H1 (cell line): ENCODE results near the gene SGK1. TPM values are rescaled to one million over a fixed set of nuclear protein-coding genes. Genes with fewer than 3 reads are reported as not detected.

Source experiments
- CTCF ChIA-PET: fragments of 300-600 bp; sonication (Branson Sonifier 250); formaldehyde crosslinking; loops from one replicate; lab custom pipeline; 2021; ENCODE audit not compliant: partially characterized antibody; lab: Charles Lee
- POLR2A ChIA-PET: fragments of 300-600 bp; sonication (Branson Sonifier 250); formaldehyde crosslinking; loops from one replicate; lab custom pipeline; 2021; ENCODE audit warnings: inconsistent platforms; ENCODE audit not compliant: partially characterized antibody; lab: Charles Lee
- DNase-seq, 2 experiments: peaks; one replicate each; pipeline versions ENCODE4 v3.0.0 to v3.0.0-alpha.2; 2010 to 2022; ENCODE audit warnings: low spot score in 2 of 2, low read depth in 1 of 2, mixed read lengths in 1 of 2
- FAIRE-seq: peaks from 2 replicates; lab custom pipeline; 2011; peaks lifted over from hg19 to GRCh38; lab: Jason Lieb, UNC
- H2AFZ ChIP-seq: 2 replicates; pipeline ENCODE4 v1.8.1; 2012; ENCODE audit warnings: low read length, inconsistent platforms
- H2AK5ac ChIP-seq: 2 replicates; pipeline ENCODE4 v1.6.1; 2013; ENCODE audit warnings: low read depth, low read length
- H2BK120ac ChIP-seq: replicated peaks from 2 replicates; pipeline ENCODE3; 2013; ENCODE audit warnings: low read depth, low read length, inconsistent platforms
- H2BK12ac ChIP-seq: 2 replicates; pipeline ENCODE4 v1.6.1; 2013; ENCODE audit warnings: low read depth, low read length
- H2BK15ac ChIP-seq: 2 replicates; pipeline ENCODE4 v1.6.1; 2013; ENCODE audit warnings: low read length
- H2BK20ac ChIP-seq: 2 replicates; pipeline ENCODE4 v1.6.1; 2013; ENCODE audit warnings: low read length
- H2BK5ac ChIP-seq: 2 replicates; pipeline ENCODE4 v1.6.1; 2013; ENCODE audit warnings: low read depth, low read length
- H3K14ac ChIP-seq: 2 replicates; pipeline ENCODE4 v1.6.1; 2013; ENCODE audit warnings: inconsistent platforms; ENCODE audit not compliant: insufficient read length
- H3K18ac ChIP-seq: 2 replicates; pipeline ENCODE4 v1.6.1; 2013; ENCODE audit warnings: low read length; ENCODE audit errors: extremely low read depth
- H3K23ac ChIP-seq: 2 replicates; pipeline ENCODE4 v1.6.1; 2013; ENCODE audit warnings: inconsistent platforms; ENCODE audit not compliant: insufficient read length
- H3K23me2 ChIP-seq: 2 replicates; pipeline ENCODE4 v1.6.1; 2013; ENCODE audit warnings: low read depth, low read length
- H3K27ac ChIP-seq: 2 replicates; pipeline ENCODE4 v1.6.1; 2011; ENCODE audit warnings: low read depth, low read length, inconsistent platforms
- H3K27me3 ChIP-seq, 4 experiments: replicated peaks in 1 of 4; 1 replicate in 1 of 4; 2 replicates in 3 of 4; pipeline versions ENCODE4 v1.6.1 to v1.8.1; 2011 to 2013; ENCODE audit warnings: low read length in 3 of 4, mild to moderate bottlenecking in 3 of 4, inconsistent platforms in 2 of 4, mixed read lengths in 2 of 4, moderate library complexity in 1 of 4; ENCODE audit not compliant: control insufficient read depth in 3 of 4, insufficient read depth in 3 of 4; ENCODE audit errors: extremely low read depth in 1 of 4
- H3K36me3 ChIP-seq, 4 experiments: 2 replicates each; pipeline versions ENCODE4 v1.6.1 to v1.8.1; 2011 to 2013; ENCODE audit warnings: mild to moderate bottlenecking in 4 of 4, low read length in 3 of 4, moderate library complexity in 2 of 4, control low read depth in 1 of 4, inconsistent platforms in 1 of 4; ENCODE audit not compliant: insufficient read depth in 4 of 4, control insufficient read depth in 2 of 4
- H3K4ac ChIP-seq: replicated peaks from 2 replicates; pipeline ENCODE3; 2013; ENCODE audit warnings: low read length, low read depth, mixed read lengths, inconsistent platforms; ENCODE audit not compliant: insufficient read length
- H3K4me1 ChIP-seq, 4 experiments: replicated peaks in 1 of 4; 1 replicate in 1 of 4; 2 replicates in 3 of 4; pipeline versions ENCODE4 v1.6.1 to v1.8.1; 2011 to 2013; ENCODE audit warnings: low read length in 3 of 4, inconsistent platforms in 2 of 4, mixed read lengths in 1 of 4; ENCODE audit not compliant: insufficient read depth in 4 of 4, control insufficient read depth in 3 of 4
- H3K4me2 ChIP-seq, 2 experiments: 2 replicates each; pipeline versions ENCODE4 v1.6.1 to v1.8.1; 2011 to 2013; ENCODE audit warnings: low read depth in 2 of 2, low read length in 2 of 2, control low read depth in 1 of 2, inconsistent platforms in 1 of 2, mild to moderate bottlenecking in 1 of 2; ENCODE audit not compliant: insufficient read depth in 1 of 2
- H3K4me3 ChIP-seq, 4 experiments: fragments of 200-600, 300-600 bp in 1 of 4; sonication (generic), shearing (Covaris generic), sonication (Bioruptor Twin) in 1 of 4; 2 replicates each; pipeline versions ENCODE4 v1.5.1 to v1.8.1; 2011 to 2016; ENCODE audit warnings: low read length in 4 of 4, low read depth in 3 of 4, control low read depth in 2 of 4, inconsistent platforms in 2 of 4, mild to moderate bottlenecking in 2 of 4, mixed read lengths in 1 of 4, moderate library complexity in 1 of 4; ENCODE audit not compliant: insufficient read depth in 2 of 4; ENCODE audit errors: extremely low read depth in 1 of 4
- H3K56ac ChIP-seq: replicated peaks from 2 replicates; pipeline ENCODE3; 2013; ENCODE audit warnings: low read depth, mild to moderate bottlenecking, mixed read lengths, low read length, inconsistent platforms; ENCODE audit not compliant: insufficient read length
- H3K79me1 ChIP-seq: 2 replicates; pipeline ENCODE4 v1.6.1; 2013; ENCODE audit warnings: low read depth, low read length, control low read depth
- H3K79me2 ChIP-seq, 2 experiments: 2 replicates each; pipeline versions ENCODE4 v1.6.1 to v1.8.1; 2012 to 2013; ENCODE audit warnings: low read length in 2 of 2, mild to moderate bottlenecking in 2 of 2, inconsistent platforms in 1 of 2; ENCODE audit not compliant: insufficient read depth in 2 of 2, control insufficient read depth in 1 of 2
- H3K9ac ChIP-seq, 4 experiments: replicated peaks in 1 of 4; 1 replicate in 1 of 4; 2 replicates in 3 of 4; pipeline versions ENCODE4 v1.6.1 to v1.8.1; 2011 to 2013; ENCODE audit warnings: low read depth in 3 of 4, low read length in 3 of 4, control low read depth in 2 of 4, mild to moderate bottlenecking in 2 of 4, moderate library complexity in 2 of 4, inconsistent platforms in 1 of 4; ENCODE audit errors: extremely low read depth in 1 of 4
- H3K9me3 ChIP-seq, 2 experiments: 2 replicates each; pipeline versions ENCODE4 v1.6.1 to v1.8.1; 2012 to 2013; ENCODE audit warnings: mild to moderate bottlenecking in 2 of 2, moderate library complexity in 2 of 2, control low read depth in 1 of 2, inconsistent platforms in 1 of 2, low read depth in 1 of 2, low read length in 1 of 2, mixed read lengths in 1 of 2; ENCODE audit not compliant: insufficient read depth in 2 of 2
- H4K20me1 ChIP-seq, 2 experiments: replicated peaks in 1 of 2; 2 replicates each; pipeline versions ENCODE3 to v1.8.1; 2011 to 2013; ENCODE audit warnings: inconsistent platforms in 2 of 2, low read length in 2 of 2, mild to moderate bottlenecking in 1 of 2; ENCODE audit not compliant: insufficient read depth in 2 of 2, control insufficient read depth in 1 of 2
- H4K5ac ChIP-seq: 2 replicates; pipeline ENCODE4 v1.6.1; 2013; ENCODE audit warnings: low read length, low read depth, mixed read lengths, inconsistent platforms; ENCODE audit not compliant: insufficient read length
- H4K8ac ChIP-seq: 2 replicates; pipeline ENCODE4 v1.8.0; 2013; ENCODE audit warnings: mild to moderate bottlenecking, moderate library complexity, low read length, inconsistent platforms; ENCODE audit not compliant: insufficient read depth; ENCODE audit errors: extremely low read depth
- H4K91ac ChIP-seq: replicated peaks from 2 replicates; pipeline ENCODE3; 2013; ENCODE audit warnings: low read length, mixed read lengths, inconsistent platforms; ENCODE audit not compliant: insufficient read length
- JUN ChIP-seq: IDR thresholded peaks from 2 replicates; pipeline ENCODE4 v1.6.1; 2011; ENCODE audit warnings: low read depth, mild to moderate bottlenecking, improper control_type of control experiment, low read length
- KDM4A ChIP-seq: IDR thresholded peaks from one replicate; pipeline ENCODE4 v1.7.1; 2012; ENCODE audit warnings: low read depth, mild to moderate bottlenecking, moderate library complexity, low read length, inconsistent platforms; ENCODE audit not compliant: severe bottlenecking
- POLR2AphosphoS5 ChIP-seq: IDR thresholded peaks from 2 replicates; pipeline ENCODE4 v1.6.1; 2011; ENCODE audit warnings: low read depth, low read length
- RNF2 ChIP-seq: fragments of 200-900, 300-1000 bp; sonication (generic); IDR thresholded peaks from 2 replicates; pipeline ENCODE4 v1.7.1; 2016; ENCODE audit warnings: borderline replicate concordance, low read depth, mild to moderate bottlenecking, antibody characterized with exemption, low read length; ENCODE audit not compliant: poor library complexity, severe bottlenecking; ENCODE audit errors: missing control alignments
- SP2 ChIP-seq: IDR thresholded peaks from 2 replicates; pipeline ENCODE4 v1.6.1; 2012; ENCODE audit warnings: mild to moderate bottlenecking, low read length, inconsistent platforms
- ZNF274 ChIP-seq: IDR thresholded peaks from 2 replicates; pipeline ENCODE4 v1.7.0; 2012; ENCODE audit warnings: low read length, borderline replicate concordance; ENCODE audit errors: extremely low read depth
- WGBS, 2 experiments: shearing (Covaris generic) in 1 of 2; methylation state at CpG; one replicate each; pipeline versions ENCODE4 v1.1.6 to v1.1.7; 2013 to 2015; ENCODE audit warnings: low lambda C conversion rate in 2 of 2, mixed read lengths in 2 of 2, inconsistent platforms in 1 of 2, low coverage in 1 of 2, missing lambda C conversion rate in 1 of 2; ENCODE audit not compliant: insufficient replicate concordance in 2 of 2, insufficient coverage in 1 of 2, insufficient read length in 1 of 2; ENCODE audit errors: extremely low coverage in 1 of 2, missing lambda C conversion rate in 1 of 2; 5-methylcytosine and 5-hydroxymethylcytosine counted together
- polyA plus RNA-seq, 7 experiments: library from polyadenylated mRNA; depleted of rRNA in 3 of 7; stranded (reverse) in 5 of 7; unstranded in 2 of 7; fragments of >200 nt in 5 of 7; fragments of 200-250 nt in 2 of 7; gene quantifications; 1 replicate in 5 of 7; 2 replicates in 1 of 7; 4 replicates in 1 of 7; pipeline versions ENCODE4 v1.2.1 to v1.2.3, GENCODE V29; 2011 to 2013; ENCODE audit warnings: missing spikeins in 2 of 7, mixed read lengths in 2 of 7
- total RNA-seq: library from RNA; stranded (reverse); fragmentation: NEBNext Ultra II Directional; extraction: Animal tissue kit (Norgen Biotek cat#: 25700); gene quantifications from 2 replicates; pipeline ENCODE4 v1.2.1, GENCODE V29; 2021
- TF ChIP-seq, protein P1 (sequence below): IDR thresholded peaks from 2 replicates; pipeline ENCODE4 v1.6.1; 2011; ENCODE audit warnings: low read length, improper control_type of control experiment

The SGK1 gene
- total and polyA plus RNA-seq, 2 of the 8 experiments (the other 6 are each of a cell fraction or from before 2014, with no cell fraction given) = 14.5 to 18.4 TPM

DNA sequence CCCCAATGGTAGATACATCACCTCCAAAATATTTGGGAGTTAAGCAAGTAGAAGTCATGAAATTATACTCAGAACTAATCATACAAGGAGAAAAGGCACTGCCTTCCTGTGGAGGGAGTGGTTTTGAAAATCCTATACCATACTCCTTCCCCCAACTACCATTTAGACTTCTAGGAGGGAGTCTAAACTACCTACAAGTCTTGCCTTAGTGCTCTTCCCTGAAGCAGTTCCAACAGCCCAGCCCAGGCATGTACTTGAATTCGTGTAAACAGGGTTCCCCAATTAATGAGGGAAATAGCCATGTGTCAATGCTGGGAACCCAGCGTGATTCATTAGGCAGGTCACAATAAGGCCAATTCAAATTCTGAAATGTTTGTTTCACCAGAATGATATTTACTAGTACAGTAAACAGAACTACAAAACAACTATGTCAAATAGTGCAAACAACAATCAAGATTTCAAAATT, 39.1 kb upstream of the SGK1 start:
- H4K20me1 ChIP-seq = no peaks in the 10 kb centered on the region
- H2BK12ac ChIP-seq = no peak overlapping the region
- H3K27ac ChIP-seq = no peak overlapping the region
- H3K27me3 ChIP-seq = no peaks in the 10 kb centered on the region
- no peak overlapping the region for H4K91ac ChIP-seq
- H3K4ac ChIP-seq = no peak overlapping the region
- H3K14ac ChIP-seq = no peak overlapping the region
- no peak overlapping the region for H4K5ac ChIP-seq
- H4K8ac ChIP-seq = no peak overlapping the region
- DNase-seq (no peak), FAIRE-seq (no peak)
- no peak overlapping the region for H3K23ac ChIP-seq
- ChIA-PET POLR2A (no interaction called here), CTCF (no interaction called here)
- TF ChIP-seq JUN (no peak), RNF2 (no peak), POLR2AphosphoS5 (no peak), SP2 (no peak), ZNF274 (no peak), KDM4A (no peak)
- TF ChIP-seq, protein P1, sequence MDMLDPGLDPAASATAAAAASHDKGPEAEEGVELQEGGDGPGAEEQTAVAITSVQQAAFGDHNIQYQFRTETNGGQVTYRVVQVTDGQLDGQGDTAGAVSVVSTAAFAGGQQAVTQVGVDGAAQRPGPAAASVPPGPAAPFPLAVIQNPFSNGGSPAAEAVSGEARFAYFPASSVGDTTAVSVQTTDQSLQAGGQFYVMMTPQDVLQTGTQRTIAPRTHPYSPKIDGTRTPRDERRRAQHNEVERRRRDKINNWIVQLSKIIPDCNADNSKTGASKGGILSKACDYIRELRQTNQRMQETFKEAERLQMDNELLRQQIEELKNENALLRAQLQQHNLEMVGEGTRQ = no peak
- H3K4me1 ChIP-seq = peaks cover 0 to 2% (median under 1%) of the 10 kb centered on the region in 4 experiments; a peak in 2 of 7 replicates
- H2AFZ ChIP-seq = no peak overlapping the region
- no peak overlapping the region for H3K56ac ChIP-seq
- H3K18ac ChIP-seq = no peak overlapping the region
- H3K9me3 ChIP-seq = peaks cover 0 to 5% of the 10 kb centered on the region in 2 experiments; a peak in 1 of 4 replicates
- H3K23me2 ChIP-seq = no peaks in the 10 kb centered on the region
- no peak overlapping the region for H3K4me2 ChIP-seq
- no peak overlapping the region for H2BK15ac ChIP-seq
- WGBS, 2 experiments = 90% methylated on average over 2 of the region's 2 CpGs; no CpG with 5 or more reads in 1 of the 2 experiments
- H3K79me2 ChIP-seq = no peaks in the 10 kb centered on the region
- H2BK5ac ChIP-seq = no peak overlapping the region
- H3K9ac ChIP-seq = no peak overlapping the region
- no peak overlapping the region for H2BK20ac ChIP-seq
- no peak overlapping the region for H3K4me3 ChIP-seq
- H2AK5ac ChIP-seq = no peak overlapping the region
- H2BK120ac ChIP-seq = no peak overlapping the region
- no peaks in the 10 kb centered on the region for H3K79me1 ChIP-seq
- no peaks in the 10 kb centered on the region; a peak in 1 of 8 replicates for H3K36me3 ChIP-seq
